ENCODE measurements around the gene MAST4.

- TF ChIP-seq CTCF (conservative IDR thresholded peaks at IDR 0.05 in 1 of 2, IDR thresholded peaks at IDR 0.05 in 1 of 2; ENCODE audit: low read depth in 1 of 2, low read length in 2 of 2) (no peak), EZH2 (IDR thresholded peaks at IDR 0.05; ENCODE audit: low read length, missing control alignments) (no peak)
Observed at GRCh38 chr5:67202828-67203227, 606.6 kb downstream of the MAST4 start.

All from fibroblast of lung (primary cell).